GM23338 (cell line): Measurements from ENCODE around the gene ATXN7L3. TPM values are rescaled to one million over a fixed set of nuclear protein-coding genes. Genes with fewer than 3 reads are reported as not detected.

ENCODE experiments used
- ATAC-seq: fragments of 200-7000 bp; cut with Tn5 transposase; 3 replicates; pipeline ENCODE4 v1.9.1; 2020
- DNase-seq: peaks from one replicate; pipeline ENCODE4 v3.0.0-alpha.2; 2015; ENCODE audit warnings: low spot score
- H2AFZ ChIP-seq: fragments of 200-600 bp; sonication (generic); 2 replicates; pipeline ENCODE4 v1.8.0; 2016; ENCODE audit warnings: antibody characterized with exemption, mild to moderate bottlenecking, moderate library complexity
- H3F3A ChIP-seq: fragments of 200-600 bp; sonication (generic); replicated peaks from 2 replicates; pipeline ENCODE4 v1.8.0; 2017; ENCODE audit warnings: antibody characterized with exemption, mixed run types, low read depth
- H3K27ac ChIP-seq: fragments of 200-600 bp; sonication (generic); 2 replicates; pipeline ENCODE4 v1.6.1; 2016; ENCODE audit warnings: low read depth
- H3K27me3 ChIP-seq: fragments of 200-600 bp; sonication (generic); 2 replicates; pipeline ENCODE4 v1.8.0; 2016; ENCODE audit warnings: mild to moderate bottlenecking, mixed run types, moderate library complexity; ENCODE audit not compliant: insufficient read depth
- H3K36me3 ChIP-seq: fragments of 200-600 bp; sonication (generic); 2 replicates; pipeline ENCODE4 v1.8.0; 2016; ENCODE audit warnings: mild to moderate bottlenecking; ENCODE audit not compliant: insufficient read depth
- H3K4me1 ChIP-seq: fragments of 200-600 bp; sonication (generic); 2 replicates; pipeline ENCODE4 v1.8.0; 2016; ENCODE audit warnings: mild to moderate bottlenecking, moderate library complexity; ENCODE audit not compliant: insufficient read depth
- H3K4me2 ChIP-seq: fragments of 200-600 bp; sonication (generic); 2 replicates; pipeline ENCODE4 v1.7.1; 2017; ENCODE audit warnings: mixed run types
- H3K4me3 ChIP-seq: fragments of 200-600 bp; sonication (generic); 2 replicates; pipeline ENCODE4 v1.6.1; 2016; ENCODE audit warnings: mixed run types
- H3K79me2 ChIP-seq: fragments of 200-600 bp; sonication (generic); replicated peaks from 2 replicates; pipeline ENCODE4 v1.8.0; 2017; ENCODE audit warnings: mild to moderate bottlenecking; ENCODE audit not compliant: insufficient read depth
- H3K9me2 ChIP-seq: fragments of 200-600 bp; sonication (generic); 2 replicates; pipeline ENCODE4 v1.8.0; 2017; ENCODE audit not compliant: insufficient read depth
- H4K20me1 ChIP-seq: fragments of 200-600 bp; sonication (generic); replicated peaks from 2 replicates; pipeline ENCODE4 v1.8.0; 2017; ENCODE audit warnings: mild to moderate bottlenecking; ENCODE audit not compliant: insufficient read depth
- H3K27ac Mint-ChIP-seq: 2 replicates; pipeline ENCODE4 v1.8.0; 2020; ENCODE audit warnings: inconsistent platforms, mild to moderate bottlenecking, moderate library complexity, mixed read lengths
- H3K27me3 Mint-ChIP-seq: 3 replicates; pipeline ENCODE4 v1.8.0; 2022; ENCODE audit warnings: low read depth, mild to moderate bottlenecking, moderate library complexity, mixed read lengths, inconsistent platforms; ENCODE audit not compliant: insufficient read depth, poor library complexity
- H3K36me3 Mint-ChIP-seq: 3 replicates; pipeline ENCODE4 v1.8.0; 2021; ENCODE audit warnings: low read depth, mild to moderate bottlenecking, inconsistent platforms, moderate library complexity, mixed read lengths
- H3K4me1 Mint-ChIP-seq: 3 replicates; pipeline ENCODE4 v1.8.0; 2020; ENCODE audit warnings: mild to moderate bottlenecking, inconsistent platforms, mixed read lengths
- H3K4me3 Mint-ChIP-seq: 3 replicates; pipeline ENCODE4 v1.8.0; 2021; ENCODE audit warnings: moderate library complexity, mild to moderate bottlenecking, inconsistent platforms, mixed read lengths
- H3K9me3 Mint-ChIP-seq: 3 replicates; pipeline ENCODE4 v1.8.0; 2020; ENCODE audit warnings: moderate library complexity, mild to moderate bottlenecking, inconsistent platforms, mixed read lengths
- CREB1 ChIP-seq: fragments of 250-450 bp; sonication (Bioruptor Pico); IDR thresholded peaks from 2 replicates; pipeline ENCODE4 v1.5.0; 2020; ENCODE audit warnings: low read depth, mild to moderate bottlenecking, moderate library complexity
- CTCF ChIP-seq, 2 experiments: fragments of 200-600 bp in 1 of 2; sonication (generic) in 1 of 2; conservative IDR thresholded peaks; 2 replicates each; pipeline versions ENCODE4 v1.5.1 to v1.6.1; 2016 to 2017; ENCODE audit warnings: antibody characterized with exemption in 2 of 2, low read depth in 2 of 2, mild to moderate bottlenecking in 2 of 2, moderate library complexity in 1 of 2
- ETS1 ChIP-seq: IDR thresholded peaks from 2 replicates; pipeline ENCODE4 v1.6.1; 2016; ENCODE audit warnings: antibody characterized with exemption
- EZH2 ChIP-seq: fragments of 200-600 bp; sonication (generic); IDR thresholded peaks from one replicate; pipeline ENCODE4 v1.8.0; 2017; ENCODE audit warnings: antibody characterized with exemption, mild to moderate bottlenecking, low read depth; ENCODE audit not compliant: unreplicated experiment
- EZH2phosphoT487 ChIP-seq: fragments of 200-600 bp; sonication (generic); IDR thresholded peaks from one replicate; pipeline ENCODE4 v1.8.1; 2018; ENCODE audit warnings: antibody characterized with exemption; ENCODE audit not compliant: unreplicated experiment
- JUNB ChIP-seq: IDR thresholded peaks from one replicate; pipeline ENCODE4 v1.6.1; 2016; ENCODE audit warnings: antibody characterized with exemption; ENCODE audit not compliant: unreplicated experiment
- REST ChIP-seq: IDR thresholded peaks from one replicate; pipeline ENCODE4 v1.6.1; 2018; ENCODE audit warnings: antibody characterized with exemption; ENCODE audit not compliant: unreplicated experiment
- STAT1 ChIP-seq: IDR thresholded peaks from one replicate; pipeline ENCODE4 v1.6.1; 2016; ENCODE audit warnings: antibody characterized with exemption; ENCODE audit not compliant: unreplicated experiment
- ZNF114 ChIP-seq: fragments of 250-450 bp; sonication (Bioruptor Pico); IDR thresholded peaks from 2 replicates; pipeline ENCODE4 v1.5.0; 2020; ENCODE audit warnings: mild to moderate bottlenecking, moderate library complexity
- ZNF462 ChIP-seq: fragments of 250-450 bp; sonication (Bioruptor Pico); IDR thresholded peaks from 2 replicates; pipeline ENCODE4 v1.5.0; 2020; ENCODE audit warnings: mild to moderate bottlenecking, moderate library complexity
- polyA plus RNA-seq: library from polyadenylated mRNA; unstranded; fragments of >200 nt; fragmentation: Nextera tagmentation; extraction: Ambion mirVana; gene quantifications from 2 replicates; pipeline ENCODE4 v1.2.1, GENCODE V29; 2016
- total RNA-seq: library from RNA; depleted of rRNA; stranded (reverse); fragments of >200 nt; shearing (Covaris generic); gene quantifications from 2 replicates; pipeline ENCODE4 v1.2.3, GENCODE V29; 2014

ATXN7L3 gene
- total and polyA plus RNA-seq, 2 experiments from 2014 or later, result 20.6 to 95.0 TPM

GRCh38 chr17:44174427-44174826, 25.3 kb downstream of the ATXN7L3 start:
- H3K36me3 Mint-ChIP-seq, result peaks cover 30% of the 10 kb centered on the region
- 0 out of 2 replicates have a peak, but pooled peaks cover 9% of the 10 kb centered on the region for H3F3A ChIP-seq
- DNase-seq, result no peak
- no peak overlapping the region for H3K27ac ChIP-seq
- no peaks in the 10 kb centered on the region for H3K36me3 ChIP-seq
- H3K27me3 ChIP-seq, result no peaks in the 10 kb centered on the region
- H2AFZ ChIP-seq, result no peak overlapping the region
- peaks cover 11% of the 10 kb centered on the region for H3K27me3 Mint-ChIP-seq
- no peak for ATAC-seq
- peaks cover 5% of the 10 kb centered on the region for H3K4me1 Mint-ChIP-seq
- H3K9me3 Mint-ChIP-seq, result peaks cover 3% of the 10 kb centered on the region; the same call in 1 of the 3 replicates
- peaks cover 14% of the 10 kb centered on the region for H3K4me1 ChIP-seq
- H3K27ac Mint-ChIP-seq, result no peak overlapping the region
- no peak overlapping the region for H3K4me3 ChIP-seq
- H3K4me2 ChIP-seq, result no peak overlapping the region
- H3K79me2 ChIP-seq, result no peaks in the 10 kb centered on the region
- H3K9me2 ChIP-seq, result no peaks in the 10 kb centered on the region
- TF ChIP-seq ETS1 (no peak), REST (no peak), EZH2 (no peak), ZNF114 (CRISPR knock-in tag) (no peak), ZNF462 (CRISPR knock-in tag) (no peak), CTCF (conservative IDR thresholded peaks at IDR 0.05; ENCODE audit: low read depth in 2 of 2) (no peak), EZH2phosphoT487 (no peak), STAT1 (no peak), JUNB (no peak), CREB1 (CRISPR knock-in tag) (no peak)
- no peak overlapping the region for H3K4me3 Mint-ChIP-seq
- peaks cover 5% of the 10 kb centered on the region; the same call in 1 of the 2 replicates for H4K20me1 ChIP-seq
